HG02870 (cell line): ENCODE results near the gene CDH15.

Experiments used
- ATAC-seq: cut with Tn5 transposase; IDR thresholded peaks from one replicate; pipeline ENCODE4 v1.9.1; 2021; ENCODE audit warnings: mild to moderate bottlenecking, moderate library complexity; ENCODE audit not compliant: unreplicated experiment

CDH15 gene, protein sequence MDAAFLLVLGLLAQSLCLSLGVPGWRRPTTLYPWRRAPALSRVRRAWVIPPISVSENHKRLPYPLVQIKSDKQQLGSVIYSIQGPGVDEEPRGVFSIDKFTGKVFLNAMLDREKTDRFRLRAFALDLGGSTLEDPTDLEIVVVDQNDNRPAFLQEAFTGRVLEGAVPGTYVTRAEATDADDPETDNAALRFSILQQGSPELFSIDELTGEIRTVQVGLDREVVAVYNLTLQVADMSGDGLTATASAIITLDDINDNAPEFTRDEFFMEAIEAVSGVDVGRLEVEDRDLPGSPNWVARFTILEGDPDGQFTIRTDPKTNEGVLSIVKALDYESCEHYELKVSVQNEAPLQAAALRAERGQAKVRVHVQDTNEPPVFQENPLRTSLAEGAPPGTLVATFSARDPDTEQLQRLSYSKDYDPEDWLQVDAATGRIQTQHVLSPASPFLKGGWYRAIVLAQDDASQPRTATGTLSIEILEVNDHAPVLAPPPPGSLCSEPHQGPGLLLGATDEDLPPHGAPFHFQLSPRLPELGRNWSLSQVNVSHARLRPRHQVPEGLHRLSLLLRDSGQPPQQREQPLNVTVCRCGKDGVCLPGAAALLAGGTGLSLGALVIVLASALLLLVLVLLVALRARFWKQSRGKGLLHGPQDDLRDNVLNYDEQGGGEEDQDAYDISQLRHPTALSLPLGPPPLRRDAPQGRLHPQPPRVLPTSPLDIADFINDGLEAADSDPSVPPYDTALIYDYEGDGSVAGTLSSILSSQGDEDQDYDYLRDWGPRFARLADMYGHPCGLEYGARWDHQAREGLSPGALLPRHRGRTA

DNA sequence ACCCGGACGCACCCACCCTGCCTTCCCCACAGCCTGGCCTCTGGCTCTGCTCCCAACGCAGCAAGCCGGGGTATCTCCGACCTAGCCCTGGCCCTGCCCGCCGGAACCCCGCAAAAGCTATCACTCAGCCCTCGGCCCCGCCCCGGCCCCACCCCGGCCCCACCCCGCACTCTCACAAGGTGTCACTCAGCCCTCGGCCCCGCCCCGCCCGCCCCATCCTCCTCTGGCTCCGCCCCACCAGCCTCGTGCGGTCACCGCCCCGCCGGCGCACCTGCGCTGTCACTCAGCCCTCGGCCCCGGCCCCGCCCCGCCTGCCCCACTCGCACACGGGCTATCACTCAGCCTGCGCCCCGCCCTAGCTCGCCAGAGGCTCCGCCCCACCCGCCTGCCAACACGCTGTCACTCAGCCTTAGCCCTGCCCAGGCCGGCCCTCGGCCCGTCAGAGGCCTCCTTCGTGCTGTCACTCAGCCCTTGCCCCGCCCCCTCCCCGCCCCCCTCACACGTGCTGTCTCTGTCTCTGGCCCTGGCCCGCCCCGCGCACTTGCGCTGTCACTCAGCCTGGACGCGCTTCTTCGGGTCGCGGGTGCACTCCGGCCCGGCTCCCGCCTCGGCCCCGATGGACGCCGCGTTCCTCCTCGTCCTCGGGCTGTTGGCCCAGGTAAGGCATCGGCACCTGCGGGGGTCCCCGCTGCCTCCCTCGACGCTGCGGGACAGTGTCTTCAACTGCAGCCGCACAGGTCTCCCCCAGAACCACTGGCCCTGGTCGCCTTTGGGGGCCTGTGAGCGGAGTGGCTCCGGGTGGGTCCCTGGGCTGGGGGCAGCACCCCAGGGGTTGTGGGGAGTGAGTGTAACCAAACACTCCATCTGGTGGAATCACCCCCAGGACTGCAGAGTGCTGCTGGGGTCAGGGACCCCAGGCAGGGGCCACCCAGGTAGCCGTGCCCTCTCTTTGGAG is at the start of gene CDH15:
TSS of gene CDH15 (plus strand) at position 533 of the 955 bp plus-strand sequence. CDS start at position 617, 84 bp downstream.
- peak; percentile 72 for ATAC-seq

DNA sequence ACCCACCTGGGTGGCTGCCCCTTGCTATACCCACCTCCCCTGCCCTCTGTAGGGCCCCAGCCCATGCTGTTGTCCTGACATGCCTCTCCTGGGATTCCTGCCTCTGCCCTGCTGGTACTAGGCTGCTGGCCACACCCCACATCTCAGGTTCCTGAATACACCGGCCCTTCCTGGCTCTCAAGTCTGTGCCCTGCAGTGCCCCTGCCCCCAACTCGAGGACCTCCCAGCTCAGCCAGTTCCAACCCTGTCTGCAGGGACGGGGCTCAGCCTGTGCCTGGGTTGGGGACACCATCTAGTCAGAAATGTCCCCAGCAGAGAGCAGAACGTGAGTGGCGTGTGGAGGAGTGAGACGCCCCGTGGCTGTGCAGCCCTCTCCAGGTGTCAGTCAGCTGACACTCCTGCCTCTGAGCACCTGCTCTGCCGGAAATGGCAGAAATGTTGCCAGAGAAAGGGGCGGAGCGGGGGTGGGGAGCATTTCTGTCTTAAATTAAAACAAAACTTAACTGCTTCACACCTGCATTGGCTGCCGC is 49.2 kb upstream of the CDH15 start:
- ATAC-seq = no peak

DNA sequence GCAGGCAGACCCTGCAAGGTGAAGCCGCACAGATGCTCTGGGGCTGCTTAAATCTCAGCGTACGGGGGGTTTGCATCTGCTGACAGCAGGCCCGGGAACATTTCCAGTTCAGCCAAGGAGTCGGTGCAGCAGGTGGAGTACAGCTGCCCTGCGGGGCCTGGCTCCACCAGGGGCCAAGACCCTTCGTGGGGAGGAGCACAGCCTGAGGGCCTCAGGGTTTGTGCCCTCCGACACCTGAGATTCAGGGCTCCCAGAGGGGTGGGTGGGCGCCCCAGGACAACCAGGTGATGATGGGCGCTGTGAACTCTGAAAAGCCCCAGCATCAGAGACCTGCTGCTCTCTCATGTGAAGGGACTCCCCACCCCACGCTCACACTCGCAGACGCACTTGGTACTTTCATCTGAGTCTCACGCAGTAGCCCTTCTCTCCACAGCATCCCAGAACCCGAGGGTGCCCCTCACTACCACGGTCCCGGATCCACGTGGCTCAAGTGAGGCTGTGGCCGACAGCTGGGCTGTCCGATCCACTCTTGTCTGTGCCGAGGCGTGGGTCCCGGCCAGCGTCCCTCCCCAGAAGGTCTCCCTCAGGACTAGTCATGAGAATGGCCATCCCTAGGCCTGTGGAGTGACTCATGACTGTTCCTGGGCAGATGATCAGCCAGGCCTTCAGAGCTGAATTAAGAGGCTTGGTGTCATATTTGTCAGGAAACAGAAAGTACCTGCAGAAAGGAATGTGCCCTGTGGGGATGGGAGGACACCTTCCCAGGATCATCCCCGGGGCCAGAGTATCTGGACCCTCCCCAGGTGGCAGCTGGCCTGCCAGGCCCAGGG is 48.3 kb upstream of the CDH15 start:
- ATAC-seq = no peak

DNA sequence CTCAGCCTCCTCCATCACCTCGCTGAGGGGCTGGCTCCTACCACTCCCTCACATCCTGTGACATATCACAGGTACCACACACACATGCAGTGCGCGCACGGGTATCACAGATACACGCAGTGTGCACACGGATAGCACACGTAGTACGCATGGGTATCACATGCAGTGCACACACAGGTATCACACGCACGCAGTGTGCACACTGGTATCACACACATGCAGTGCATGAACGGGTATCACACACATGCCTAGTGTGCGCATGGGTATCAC is 47.8 kb upstream of the CDH15 start:
- ATAC-seq = no peak

DNA sequence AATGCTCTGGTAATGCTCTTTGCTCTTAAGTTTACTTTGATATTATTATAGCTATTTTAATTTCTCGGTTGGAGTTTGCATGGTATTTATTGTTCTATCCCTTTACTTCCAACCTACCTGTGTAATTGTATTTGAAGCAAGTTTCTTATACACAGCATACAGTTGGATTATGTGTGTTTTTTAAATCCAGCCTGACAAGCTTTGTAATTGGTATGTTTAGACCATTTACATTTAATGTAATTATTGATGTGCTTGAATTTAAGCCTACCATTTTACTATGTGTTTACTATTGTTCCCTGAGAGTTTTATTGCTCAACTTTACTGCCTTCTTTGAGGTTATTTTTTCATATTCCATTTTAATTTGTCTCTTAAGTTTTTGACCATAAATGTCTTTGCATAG is 42.2 kb upstream of the CDH15 start:
- ATAC-seq = no peak

DNA sequence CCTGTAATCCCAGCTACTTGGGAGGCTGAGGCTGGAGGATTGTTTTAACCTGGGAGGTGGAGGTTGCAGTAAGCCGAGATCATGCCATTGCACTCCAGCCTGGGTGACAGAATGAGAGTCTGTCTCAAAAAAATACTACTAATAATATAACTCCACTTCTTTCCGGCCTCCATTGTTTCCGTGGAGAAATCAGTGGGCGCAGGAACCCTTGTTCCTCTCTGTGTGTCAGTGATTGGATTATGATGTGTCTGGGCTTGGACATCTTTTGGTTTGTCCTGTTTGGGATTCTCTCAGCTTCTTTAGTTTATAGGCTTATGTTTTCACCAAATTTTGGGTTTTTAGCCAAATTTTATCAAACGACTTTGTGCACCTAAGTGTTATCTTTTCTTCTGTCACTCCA is 41.1 kb upstream of the CDH15 start:
- no peak for ATAC-seq

DNA sequence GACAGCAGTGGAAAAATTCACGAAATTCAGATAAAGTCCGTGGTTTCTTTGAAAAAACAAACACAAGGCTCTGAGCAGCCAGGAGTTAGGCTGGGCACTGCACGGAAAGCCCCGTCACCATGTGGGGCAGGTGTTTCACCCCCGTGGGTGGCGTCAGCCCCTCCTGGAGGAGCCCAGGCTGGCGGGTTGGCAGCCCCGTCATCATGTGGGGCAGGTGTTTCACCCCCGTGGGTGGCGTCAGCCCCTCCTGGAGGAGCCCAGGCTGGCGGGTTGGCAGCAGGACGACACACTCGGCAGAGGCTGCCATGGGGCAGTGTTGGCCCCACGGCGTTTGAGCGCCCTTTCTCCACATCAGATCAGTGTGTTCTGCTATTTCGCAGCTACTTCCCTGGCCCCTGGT is 39.8 kb upstream of the CDH15 start:
- no peak for ATAC-seq

DNA sequence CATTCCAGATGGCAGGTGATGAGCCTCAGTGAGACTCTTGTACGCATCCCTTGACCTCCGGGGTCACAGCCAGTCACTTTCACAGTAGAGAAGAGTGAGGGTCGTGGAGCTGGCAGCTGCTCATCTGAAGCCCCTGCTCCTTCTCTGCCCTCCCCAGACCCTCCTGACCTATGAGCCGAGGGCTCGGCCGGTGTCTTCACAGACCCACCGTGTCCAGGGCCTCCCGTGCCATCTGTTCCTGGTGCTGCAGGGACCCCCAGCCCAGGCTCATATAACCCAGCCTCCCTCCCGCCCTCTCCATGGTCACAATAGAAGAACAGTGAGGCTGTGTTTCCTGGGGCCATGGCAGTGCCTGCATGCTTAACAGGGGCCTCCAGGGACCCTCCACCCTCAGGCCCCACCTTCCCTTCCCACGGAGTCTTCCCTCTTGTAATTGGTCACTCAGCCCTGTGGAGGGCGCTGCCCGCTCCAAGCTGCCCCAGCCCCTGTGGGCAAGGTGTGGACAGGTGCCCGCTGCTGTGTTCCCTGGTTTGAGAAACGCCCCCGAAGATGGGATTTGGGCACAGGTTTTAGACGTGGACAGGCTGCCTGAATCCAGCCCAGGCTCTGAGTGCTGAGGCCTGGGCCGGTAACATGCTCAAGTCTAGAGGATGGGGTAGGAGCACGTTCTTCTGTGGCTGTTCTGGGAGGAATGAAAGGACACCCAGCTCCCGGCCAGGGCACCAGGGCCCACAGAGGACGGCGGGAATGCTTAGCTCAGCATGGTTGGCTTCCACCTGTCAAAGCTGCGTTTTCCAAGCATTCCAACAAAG is 39.1 kb upstream of the CDH15 start:
- ATAC-seq = no peak

DNA sequence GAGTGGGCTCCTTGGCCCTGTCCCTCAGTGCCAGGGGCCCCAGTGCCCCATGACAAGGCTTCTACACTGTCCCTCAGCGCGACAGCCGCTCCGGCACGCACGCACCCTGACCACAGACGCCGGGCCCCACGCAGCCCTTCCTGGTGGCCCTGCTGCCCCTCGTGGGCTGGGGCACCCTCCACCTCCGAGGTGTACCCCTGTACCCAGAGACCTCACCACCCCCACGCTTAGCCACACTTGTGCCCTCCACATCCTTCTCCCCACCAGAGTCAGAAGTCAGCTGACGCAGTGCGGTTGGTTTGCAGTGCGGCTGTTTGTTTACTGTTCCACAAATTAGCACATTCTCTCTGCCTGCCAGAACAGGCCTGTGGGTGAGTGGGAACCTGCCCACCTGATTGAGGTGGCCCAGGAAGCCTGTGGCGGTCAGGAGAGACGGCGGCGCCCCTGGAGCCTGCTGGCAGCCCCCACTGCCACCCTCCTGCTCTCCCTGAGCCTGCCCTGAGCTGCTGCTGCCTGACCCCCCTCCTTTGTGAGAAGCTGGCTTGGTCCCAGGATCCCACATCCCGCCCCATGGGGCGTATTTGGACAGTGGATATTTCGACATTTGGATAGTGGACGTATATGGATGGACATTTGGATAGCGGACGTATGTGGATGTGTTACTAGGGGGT is 38.0 kb upstream of the CDH15 start:
- ATAC-seq = no peak

DNA sequence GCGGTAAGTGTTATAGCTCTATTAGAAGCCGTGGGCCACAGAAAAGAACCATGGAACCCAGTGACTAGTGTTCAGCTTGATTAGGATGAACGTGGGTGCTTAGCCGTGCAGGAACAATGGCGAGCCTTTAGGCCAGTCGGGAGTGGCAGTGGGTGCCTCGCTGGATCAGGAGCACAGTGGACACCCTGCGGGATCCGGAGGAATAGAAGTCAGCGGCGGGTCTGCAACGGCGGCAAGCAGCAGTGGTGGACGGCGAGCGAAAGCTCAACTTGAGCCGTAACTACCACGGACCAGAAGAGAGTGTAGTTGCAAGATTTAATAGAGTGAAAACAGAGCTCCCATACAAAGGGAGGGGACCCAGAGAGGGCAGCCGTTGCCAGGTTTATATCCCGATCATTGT is 37.3 kb upstream of the CDH15 start:
- ATAC-seq = no peak

DNA sequence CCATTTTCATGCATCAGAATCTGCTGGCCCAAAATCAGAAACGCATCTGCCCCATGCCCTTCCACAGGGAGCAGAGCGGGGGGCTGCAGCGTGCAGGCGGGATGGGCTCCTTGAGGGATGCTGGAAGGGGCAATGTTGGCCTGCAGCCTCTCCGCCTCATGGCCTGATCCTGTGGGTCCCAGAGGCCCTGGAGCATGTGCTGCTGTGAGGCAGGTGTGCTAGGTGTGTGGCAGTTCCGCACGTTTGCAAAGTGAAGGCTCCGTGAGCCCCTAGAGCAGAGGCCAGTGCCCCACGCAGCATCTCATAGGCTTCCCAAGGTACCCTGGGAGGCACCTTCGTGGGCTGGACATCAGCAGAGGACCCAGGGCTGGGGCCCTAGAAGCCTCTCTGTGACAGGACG is 36.4 kb upstream of the CDH15 start:
- no peak for ATAC-seq

DNA sequence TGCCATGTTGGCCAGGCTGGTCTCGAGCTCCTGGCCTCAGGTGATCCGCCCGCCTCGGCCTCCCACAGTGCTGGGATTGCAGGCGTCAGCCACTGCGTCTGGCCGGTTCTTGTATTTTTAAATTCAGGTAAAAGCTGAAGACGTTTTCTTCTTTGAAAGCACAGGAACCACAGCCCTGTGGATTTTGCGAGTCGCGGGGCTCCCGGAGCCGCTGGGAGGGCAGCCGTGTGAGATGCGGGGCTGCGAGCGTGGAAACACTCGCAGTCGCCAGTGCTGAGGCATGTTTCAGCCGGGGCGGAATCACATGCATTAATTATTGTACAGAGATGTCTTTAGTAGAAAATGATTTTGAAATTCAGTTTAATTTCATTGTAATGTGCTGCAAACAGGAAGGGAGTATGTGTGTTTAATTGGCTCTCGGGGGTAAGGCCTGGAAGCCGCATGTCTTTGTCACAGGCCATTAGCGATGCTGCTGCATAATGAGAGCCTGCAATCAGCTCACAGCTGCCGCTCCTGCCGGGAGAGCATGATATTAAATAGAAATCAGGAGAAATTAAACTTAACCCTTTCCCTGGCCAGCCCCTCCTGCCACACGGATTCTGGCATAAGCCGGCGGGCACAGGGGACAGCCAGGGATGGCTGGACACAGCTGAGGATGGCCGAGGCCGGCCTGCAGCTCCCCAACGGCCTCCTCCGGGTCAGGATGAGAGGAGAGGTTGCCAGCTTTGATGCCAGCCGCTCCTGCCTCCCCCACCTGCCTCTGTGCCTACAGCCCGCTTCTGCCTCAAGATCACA is 35.4 kb upstream of the CDH15 start:
- no peak for ATAC-seq

DNA sequence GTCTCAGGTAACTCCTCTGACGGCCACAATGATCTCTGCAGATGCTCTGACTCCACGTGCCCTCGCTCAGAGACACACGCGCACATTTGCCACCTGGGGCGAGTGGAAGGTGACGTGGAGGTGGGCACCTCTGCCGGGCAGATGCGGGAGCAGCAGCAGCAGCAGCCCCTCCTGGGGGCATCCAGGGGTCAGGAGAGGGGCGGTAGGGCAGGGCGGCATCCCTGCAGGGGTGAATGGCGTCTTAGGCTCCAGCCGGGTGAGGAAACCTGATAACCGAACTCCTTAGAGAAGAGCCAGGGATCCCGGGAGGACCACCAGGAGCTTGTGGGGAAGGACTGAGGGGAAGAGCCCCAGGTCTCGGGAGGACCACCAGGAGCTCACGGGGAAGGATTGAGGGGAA is 34.6 kb upstream of the CDH15 start:
- no peak for ATAC-seq

DNA sequence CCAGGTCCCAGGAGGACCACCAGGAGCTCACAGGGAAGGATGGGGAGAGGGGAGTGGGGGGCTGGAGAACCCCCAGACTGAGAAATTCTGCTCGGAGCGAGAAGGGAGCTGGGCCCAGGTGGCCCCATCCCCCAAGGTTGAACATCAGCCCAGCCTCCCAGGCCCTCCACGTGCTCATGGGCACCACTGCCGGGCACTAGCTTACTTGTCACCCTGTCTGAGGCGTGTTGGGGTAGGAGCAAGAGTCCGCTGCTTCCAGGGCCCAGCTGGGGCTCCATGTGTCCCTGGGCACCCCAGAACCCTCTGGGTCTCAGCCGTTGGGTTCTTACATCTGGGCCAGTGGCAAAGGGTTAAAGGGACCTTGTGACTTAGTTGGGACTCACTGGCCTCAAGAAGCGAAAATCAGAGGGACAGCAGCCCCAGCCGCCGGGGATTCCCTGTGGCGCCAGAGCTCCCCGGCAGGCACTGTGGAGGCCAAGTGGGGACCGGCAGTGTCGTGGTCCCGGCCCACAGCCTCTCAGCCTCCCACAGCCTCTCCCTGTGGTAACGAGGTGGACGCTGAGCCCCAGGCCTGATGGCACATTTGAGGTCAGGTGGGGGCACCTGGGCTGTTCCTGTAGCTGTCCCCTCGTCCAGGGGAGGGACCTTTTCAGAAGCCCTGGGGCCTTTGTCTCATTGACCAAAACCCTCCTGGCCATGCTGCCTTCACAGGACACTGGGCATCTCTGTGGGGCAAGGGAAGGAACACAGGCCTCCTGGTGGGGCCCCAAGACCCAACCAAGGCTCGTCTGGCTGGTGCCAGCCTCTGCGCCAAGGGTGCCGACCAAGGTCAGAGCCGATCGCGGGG is 33.7 kb upstream of the CDH15 start:
- ATAC-seq = no peak

DNA sequence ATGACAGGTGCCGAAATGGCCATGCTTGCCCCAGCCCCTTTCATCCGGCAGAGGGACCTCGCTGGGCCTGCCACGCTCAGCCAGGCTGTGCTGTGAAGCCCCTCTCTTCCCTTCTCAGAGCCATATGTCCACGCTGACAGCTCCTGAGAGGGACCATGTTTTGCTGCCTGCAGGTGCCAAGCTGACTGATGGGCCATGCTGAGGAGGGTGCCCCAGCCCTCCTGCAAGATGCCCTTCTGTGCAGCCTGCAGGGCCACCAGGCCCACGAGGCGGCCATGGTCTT is 33.1 kb upstream of the CDH15 start:
- ATAC-seq = no peak

DNA sequence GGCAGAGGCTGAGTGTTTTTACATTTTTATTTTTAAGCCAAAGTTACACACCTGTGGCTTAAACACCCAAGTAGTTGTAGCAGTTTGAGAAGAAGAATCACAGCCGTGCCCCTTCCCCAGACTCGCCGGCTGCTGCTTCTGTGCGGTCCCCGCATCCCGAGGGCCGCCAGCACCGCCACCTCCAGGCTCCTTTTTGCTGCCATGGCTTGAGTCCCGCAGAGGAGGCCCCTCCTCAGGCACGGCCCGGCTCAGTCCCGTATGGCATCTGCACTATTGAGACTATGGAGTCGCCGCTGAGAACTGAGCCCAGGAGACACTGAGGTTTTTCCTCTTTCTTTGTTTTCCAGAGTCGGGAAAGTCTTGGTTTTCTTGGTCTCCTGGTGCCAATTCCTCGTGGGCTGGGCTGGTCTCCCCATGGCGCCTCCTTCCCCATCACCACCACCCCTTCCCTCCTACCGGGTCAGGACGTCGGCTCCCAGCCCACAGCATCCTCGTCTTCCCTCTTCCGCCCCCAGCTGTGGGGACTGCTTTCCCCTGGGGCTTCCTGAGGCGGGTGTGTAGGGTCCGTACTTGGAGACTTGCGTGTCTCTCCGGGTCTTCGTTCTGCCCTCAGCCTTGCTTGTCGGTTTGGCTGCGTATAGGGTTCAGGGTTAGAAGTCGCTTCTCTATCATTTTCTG is 32.6 kb upstream of the CDH15 start:
- ATAC-seq = no peak

DNA sequence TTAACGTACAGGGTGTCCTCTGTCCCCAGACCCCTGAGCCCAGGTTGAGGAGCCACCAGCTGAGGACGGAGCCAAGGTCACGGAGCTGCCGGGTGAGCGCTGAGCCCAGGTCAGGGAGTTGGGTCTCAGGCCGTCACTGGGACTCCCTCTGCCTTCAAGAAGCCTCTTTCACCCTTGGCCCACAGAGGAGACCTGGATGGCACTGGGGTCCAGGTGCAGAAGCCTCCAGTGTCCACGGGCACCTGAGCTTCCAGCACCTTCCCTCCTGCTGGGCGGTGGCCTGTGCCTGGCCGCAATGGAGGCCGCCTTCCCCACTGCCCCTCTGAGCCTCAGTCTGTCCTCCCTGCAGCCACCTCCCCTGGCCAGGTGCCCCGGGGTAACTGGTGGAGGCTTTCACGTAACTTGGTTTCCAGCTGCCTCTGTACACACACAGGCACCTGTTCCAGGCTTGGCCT is 31.6 kb upstream of the CDH15 start:
- no peak for ATAC-seq
